HG03565 (cell line): ENCODE data around the gene CYFIP2.

Experiments
- ATAC-seq: cut with Tn5 transposase; IDR thresholded peaks from one replicate; pipeline ENCODE4 v1.9.1; 2021; ENCODE audit warnings: mild to moderate bottlenecking, moderate library complexity; ENCODE audit not compliant: unreplicated experiment

CYFIP2 gene

GRCh38 chr5:157352756-157353340 lies 86.9 kb downstream of the CYFIP2 start:
- ATAC-seq, result no peak

- no peak for ATAC-seq
Observed at GRCh38 chr5:157354800-157355199, 88.9 kb downstream of the CYFIP2 start.

GRCh38 chr5:157356576-157356975 lies 90.7 kb downstream of the CYFIP2 start:
- ATAC-seq, result no peak

GRCh38 chr5:157357823-157358222 lies 91.9 kb downstream of the CYFIP2 start:
- no peak for ATAC-seq

- no peak for ATAC-seq
Observed at GRCh38 chr5:157358871-157359270, 92.9 kb downstream of the CYFIP2 start.

GRCh38 chr5:157359356-157360055 lies 93.6 kb downstream of the CYFIP2 start:
- ATAC-seq, result no peak

GRCh38 chr5:157362012-157362411 lies 96.1 kb downstream of the CYFIP2 start:
- ATAC-seq, result no peak

- no peak for ATAC-seq
Observed at GRCh38 chr5:157362502-157362901, 96.6 kb downstream of the CYFIP2 start.

- no peak for ATAC-seq
Observed at GRCh38 chr5:157362982-157363381, 97.1 kb downstream of the CYFIP2 start.

GRCh38 chr5:157365732-157366131 lies 99.8 kb downstream of the CYFIP2 start:
- ATAC-seq, result no peak

GRCh38 chr5:157366741-157367674 lies 101.1 kb downstream of the CYFIP2 start:
- ATAC-seq, result no peak

GRCh38 chr5:157369507-157369906 lies 103.6 kb downstream of the CYFIP2 start:
- no peak for ATAC-seq

GRCh38 chr5:157370967-157371366 lies 105.0 kb downstream of the CYFIP2 start:
- ATAC-seq, result no peak

GRCh38 chr5:157371655-157372471 lies 105.9 kb downstream of the CYFIP2 start:
- no peak for ATAC-seq

GRCh38 chr5:157372472-157372822 lies 106.5 kb downstream of the CYFIP2 start:
- ATAC-seq, result no peak

- no peak for ATAC-seq
Observed at GRCh38 chr5:157378509-157378908, 112.6 kb downstream of the CYFIP2 start.

GRCh38 chr5:157379983-157380382 lies 114.1 kb downstream of the CYFIP2 start:
- ATAC-seq, result no peak

- ATAC-seq, result no peak
Observed at GRCh38 chr5:157381746-157382145, 115.8 kb downstream of the CYFIP2 start.

GRCh38 chr5:157382996-157383800 lies 117.3 kb downstream of the CYFIP2 start:
- ATAC-seq, result no peak
